SU-DHL-6 (cell line): ENCODE data around the gene MOB4.

Experiments used
- CTCF ChIP-seq: fragments of 200-600 bp; sonication (generic); IDR thresholded peaks from one replicate; pipeline ENCODE4 v1.5.1; 2017; ENCODE audit warnings: antibody characterized with exemption, mild to moderate bottlenecking, low read length, moderate library complexity; ENCODE audit not compliant: insufficient read depth, poor library complexity, severe bottlenecking
- EZH2phosphoT487 ChIP-seq: fragments of 200-600 bp; sonication (generic), shearing (Covaris generic); conservative IDR thresholded peaks from 2 replicates; pipeline ENCODE4 v1.6.1; 2018; ENCODE audit warnings: mild to moderate bottlenecking, antibody characterized with exemption, low read length, moderate library complexity, mixed read lengths

- TF ChIP-seq CTCF, result no peak
- no peak for TF ChIP-seq EZH2phosphoT487
Observed at GRCh38 chr2:197498235-197498936, 17.5 kb upstream of the MOB4 start.
